HG03442 (cell line): ENCODE measurements around the gene XCL1.

Experiments
- ATAC-seq: cut with Tn5 transposase; IDR thresholded peaks from one replicate; pipeline ENCODE4 v1.9.1; 2021; ENCODE audit warnings: mild to moderate bottlenecking, moderate library complexity; ENCODE audit not compliant: unreplicated experiment

Gene XCL1

GRCh38 chr1:168603501-168604110 is 27.2 kb downstream of the XCL1 start:
- ATAC-seq, result peak; percentile 83

- no peak for ATAC-seq
Observed at GRCh38 chr1:168605443-168605842, 29.0 kb downstream of the XCL1 start.

- no peak for ATAC-seq
Observed at GRCh38 chr1:168606096-168606495, 29.7 kb downstream of the XCL1 start.

- ATAC-seq, result no peak
Observed at GRCh38 chr1:168607872-168608428, 31.5 kb downstream of the XCL1 start.

- no peak for ATAC-seq
Observed at GRCh38 chr1:168608796-168609715, 32.7 kb downstream of the XCL1 start.

GRCh38 chr1:168609741-168610510 is 33.5 kb downstream of the XCL1 start:
- ATAC-seq, result no peak

GRCh38 chr1:168613038-168613451 is 36.6 kb downstream of the XCL1 start:
- no peak for ATAC-seq

GRCh38 chr1:168613691-168614231 is 37.4 kb downstream of the XCL1 start:
- ATAC-seq, result no peak

GRCh38 chr1:168614235-168614634 is 37.8 kb downstream of the XCL1 start:
- ATAC-seq, result no peak

GRCh38 chr1:168615965-168616364 is 39.6 kb downstream of the XCL1 start:
- no peak for ATAC-seq

GRCh38 chr1:168617974-168618750 is 41.8 kb downstream of the XCL1 start:
- no peak for ATAC-seq

GRCh38 chr1:168618886-168619285 is 42.5 kb downstream of the XCL1 start:
- no peak for ATAC-seq

- no peak for ATAC-seq
Observed at GRCh38 chr1:168621356-168621755, 45.0 kb downstream of the XCL1 start.

- ATAC-seq, result no peak
Observed at GRCh38 chr1:168623003-168623828, 46.8 kb downstream of the XCL1 start.

- no peak for ATAC-seq
Observed at GRCh38 chr1:168623831-168624230, 47.4 kb downstream of the XCL1 start.

GRCh38 chr1:168626326-168626725 is 49.9 kb downstream of the XCL1 start:
- no peak for ATAC-seq

- ATAC-seq, result no peak
Observed at GRCh38 chr1:168627370-168627769, 51.0 kb downstream of the XCL1 start.

GRCh38 chr1:168628807-168629206 is 52.4 kb downstream of the XCL1 start:
- no peak for ATAC-seq

- no peak for ATAC-seq
Observed at GRCh38 chr1:168629466-168629865, 53.1 kb downstream of the XCL1 start.
